Fibroblast of lung (primary cell): ENCODE measurements around the gene DMBT1. TPM values are rescaled to one million over a fixed set of nuclear protein-coding genes. Genes with fewer than 3 reads are reported as not detected.

ENCODE experiments used
- DNase-seq, 2 donors: peaks; one replicate each; pipeline versions ENCODE4 v3.0.0 to v3.0.0-alpha.2; 2010; ENCODE audit warnings: low read depth in 2 of 2
- H2AFZ ChIP-seq: 2 replicates; pipeline ENCODE4 v1.5.1; 2012; ENCODE audit warnings: low read length, control low read depth, inconsistent platforms
- H3K27ac ChIP-seq: 2 replicates; pipeline ENCODE4 v1.5.1; 2011; ENCODE audit warnings: low read length, control low read depth; ENCODE audit not compliant: insufficient read depth
- H3K27me3 ChIP-seq: 2 replicates; pipeline ENCODE4 v1.5.1; 2011; ENCODE audit warnings: mild to moderate bottlenecking, low read length; ENCODE audit not compliant: control insufficient read depth, insufficient read depth
- H3K36me3 ChIP-seq: 2 replicates; pipeline ENCODE4 v1.5.1; 2011; ENCODE audit warnings: low read length; ENCODE audit not compliant: control insufficient read depth, insufficient read depth
- H3K4me1 ChIP-seq: 2 replicates; pipeline ENCODE4 v1.5.1; 2011; ENCODE audit warnings: low read length; ENCODE audit not compliant: control insufficient read depth, insufficient read depth; ENCODE audit errors: extremely low read depth
- H3K4me2 ChIP-seq: 2 replicates; pipeline ENCODE4 v1.5.1; 2011; ENCODE audit warnings: low read length, control low read depth; ENCODE audit not compliant: insufficient read depth; ENCODE audit errors: extremely low read depth
- H3K4me3 ChIP-seq, 4 experiments: fragments of 200-600 bp in 1 of 4; sonication (generic) in 1 of 4; replicated peaks in 1 of 4; 2 replicates each; pipeline ENCODE4 v1.5.1; 2011 to 2016; ENCODE audit warnings: low read length in 4 of 4, low read depth in 3 of 4, mild to moderate bottlenecking in 3 of 4, control low read depth in 2 of 4, inconsistent platforms in 1 of 4, mixed read lengths in 1 of 4; ENCODE audit not compliant: insufficient read depth in 1 of 4; ENCODE audit errors: control extremely low read depth in 1 of 4
- H3K79me2 ChIP-seq: 2 replicates; pipeline ENCODE4 v1.5.1; 2012; ENCODE audit warnings: mild to moderate bottlenecking, low read length, inconsistent platforms; ENCODE audit not compliant: control insufficient read depth, insufficient read depth
- H3K9ac ChIP-seq: 2 replicates; pipeline ENCODE4 v1.5.1; 2011; ENCODE audit warnings: mild to moderate bottlenecking, low read length, control low read depth; ENCODE audit not compliant: insufficient read depth
- H3K9me3 ChIP-seq: 2 replicates; pipeline ENCODE4 v1.5.1; 2012; ENCODE audit warnings: low read depth, low read length; ENCODE audit not compliant: control insufficient read depth, insufficient read depth
- H4K20me1 ChIP-seq: 2 replicates; pipeline ENCODE4 v1.5.1; 2011; ENCODE audit warnings: low read length; ENCODE audit not compliant: control insufficient read depth, insufficient read depth; ENCODE audit errors: extremely low read depth
- CTCF ChIP-seq, 2 donors: IDR thresholded peaks in 1 of 2; conservative IDR thresholded peaks in 1 of 2; 1 replicate in 1 of 2; 2 replicates in 1 of 2; pipeline ENCODE4 v1.5.1; 2011 to 2012; ENCODE audit warnings: low read length in 2 of 2, control low read depth in 1 of 2, inconsistent platforms in 1 of 2, low read depth in 1 of 2, mild to moderate bottlenecking in 1 of 2
- EZH2 ChIP-seq: IDR thresholded peaks from 2 replicates; pipeline ENCODE4 v1.5.1; 2012; ENCODE audit warnings: low read length, control low read depth, mild to moderate bottlenecking; ENCODE audit errors: missing control alignments
- polyA plus RNA-seq, 2 donors: library from polyadenylated mRNA; depleted of rRNA in 1 of 2; stranded (reverse) in 1 of 2; unstranded in 1 of 2; fragments of >200 nt; gene quantifications; 2 replicates each; pipeline ENCODE4 v1.2.1, GENCODE V29; 2011 to 2012; ENCODE audit warnings: missing spikeins in 1 of 2
- total RNA-seq: library from RNA; depleted of rRNA; stranded (reverse); fragments of >200 nt; gene quantifications from 2 replicates; pipeline ENCODE4 v1.2.1, GENCODE V29; 2014

DMBT1 gene
- total and polyA plus RNA-seq, 2 donors (not counting 1 experiment from before 2014, with no cell fraction given): under 0.01 TPM; not detected in 1

- Histone ChIP-seq H3K4me1 (no peaks in the 10 kb centered on the region), H3K27me3 (no peaks in the 10 kb centered on the region), H3K9me3 (no peaks in the 10 kb centered on the region), H2AFZ (no peak overlapping the region), H3K4me3 (no peak overlapping the region), H4K20me1 (no peaks in the 10 kb centered on the region), H3K79me2 (no peaks in the 10 kb centered on the region), H3K27ac (no peak overlapping the region), H3K36me3 (no peaks in the 10 kb centered on the region), H3K4me2 (no peak overlapping the region), H3K9ac (no peak overlapping the region)
- peak; percentile 49 to 65 for TF ChIP-seq CTCF (conservative IDR thresholded peaks at IDR 0.05 in 1 of 2, IDR thresholded peaks at IDR 0.05 in 1 of 2; ENCODE audit: low read depth in 1 of 2, low read length in 2 of 2)
- TF ChIP-seq EZH2: no peak
- DNase-seq: peak; percentile 6 to 29
These were observed 88.3 kb downstream of the DMBT1 start for GRCh38 chr10:122648599-122649428.

GRCh38 chr10:122649903-122650302 is 89.3 kb downstream of the DMBT1 start:
- DNase-seq: no peak
- no peak overlapping the region for H3K9ac ChIP-seq
- H3K4me3 ChIP-seq: no peak overlapping the region
- H4K20me1 ChIP-seq: no peaks in the 10 kb centered on the region
- no peaks in the 10 kb centered on the region for H3K9me3 ChIP-seq
- TF ChIP-seq CTCF (conservative IDR thresholded peaks at IDR 0.05 in 1 of 2, IDR thresholded peaks at IDR 0.05 in 1 of 2; ENCODE audit: low read depth in 1 of 2, low read length in 2 of 2) (no peak), EZH2 (no peak)
- H3K36me3 ChIP-seq: no peaks in the 10 kb centered on the region
- no peaks in the 10 kb centered on the region for H3K4me1 ChIP-seq
- no peak overlapping the region for H3K27ac ChIP-seq
- H2AFZ ChIP-seq: no peak overlapping the region
- H3K79me2 ChIP-seq: no peaks in the 10 kb centered on the region
- H3K4me2 ChIP-seq: no peak overlapping the region
- no peaks in the 10 kb centered on the region for H3K27me3 ChIP-seq

GRCh38 chr10:122650331-122650730 is 89.8 kb downstream of the DMBT1 start:
- Histone ChIP-seq H3K9ac (no peak overlapping the region), H3K4me2 (no peak overlapping the region), H3K4me3 (no peak overlapping the region), H3K27ac (no peak overlapping the region), H3K79me2 (no peaks in the 10 kb centered on the region), H3K9me3 (no peaks in the 10 kb centered on the region), H3K36me3 (no peaks in the 10 kb centered on the region), H3K27me3 (no peaks in the 10 kb centered on the region), H3K4me1 (no peaks in the 10 kb centered on the region), H4K20me1 (no peaks in the 10 kb centered on the region), H2AFZ (no peak overlapping the region)
- no peak for DNase-seq
- TF ChIP-seq EZH2 (no peak), CTCF (conservative IDR thresholded peaks at IDR 0.05 in 1 of 2, IDR thresholded peaks at IDR 0.05 in 1 of 2; ENCODE audit: low read depth in 1 of 2, low read length in 2 of 2) (no peak)
